GM19238 (cell line): Measurements from ENCODE around the gene SIGLEC11.
A peak's percentile ranks its signal among the peaks of the same experiment; 100 is the strongest.
"Not testable (repeated sequence)": the region's sequence is repeated elsewhere in the genome, so short reads cannot be mapped to it uniquely, and the experiment has no call there.

Experiments
- DNase-seq: peaks from one replicate; pipeline ENCODE4 v3.0.0; 2011; ENCODE audit warnings: low spot score; ENCODE audit not compliant: insufficient read length

Gene SIGLEC11

DNA sequence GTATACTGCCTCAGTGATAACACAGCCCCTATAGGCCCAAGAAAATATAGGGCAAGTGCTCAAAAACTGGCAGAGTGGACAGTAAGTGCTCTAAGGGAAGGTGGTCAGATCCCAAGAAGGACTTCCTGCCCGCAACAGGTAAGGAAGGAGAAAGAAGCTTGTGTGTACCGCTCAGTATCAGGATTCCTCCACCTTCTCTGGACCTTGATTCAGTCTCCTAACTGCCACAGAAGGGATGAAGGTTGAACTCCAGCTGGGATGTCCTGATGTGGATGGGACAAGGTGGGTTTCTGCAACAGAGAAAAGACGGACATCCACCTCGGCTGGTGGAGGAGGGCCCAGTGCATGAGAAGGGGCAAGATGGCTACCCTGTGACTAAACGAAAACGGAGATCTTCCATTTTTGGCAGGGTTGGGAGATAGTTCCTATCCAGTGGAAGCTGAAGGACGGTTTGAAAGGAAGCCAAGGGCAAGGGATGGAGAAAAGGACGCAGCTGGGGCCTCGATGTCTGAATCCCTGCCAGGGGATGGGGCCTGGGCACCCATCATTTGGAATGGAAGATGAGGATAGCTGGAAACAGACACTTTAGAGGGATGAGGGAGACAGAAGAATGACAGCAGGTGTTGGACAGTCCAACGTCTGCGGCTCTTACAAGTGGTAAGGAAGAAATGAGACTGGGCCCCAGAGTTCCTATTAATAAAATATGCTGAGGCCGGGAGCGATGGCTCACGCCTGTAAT lies 33.3 kb downstream of the SIGLEC11 start:
- no peak for DNase-seq

DNA sequence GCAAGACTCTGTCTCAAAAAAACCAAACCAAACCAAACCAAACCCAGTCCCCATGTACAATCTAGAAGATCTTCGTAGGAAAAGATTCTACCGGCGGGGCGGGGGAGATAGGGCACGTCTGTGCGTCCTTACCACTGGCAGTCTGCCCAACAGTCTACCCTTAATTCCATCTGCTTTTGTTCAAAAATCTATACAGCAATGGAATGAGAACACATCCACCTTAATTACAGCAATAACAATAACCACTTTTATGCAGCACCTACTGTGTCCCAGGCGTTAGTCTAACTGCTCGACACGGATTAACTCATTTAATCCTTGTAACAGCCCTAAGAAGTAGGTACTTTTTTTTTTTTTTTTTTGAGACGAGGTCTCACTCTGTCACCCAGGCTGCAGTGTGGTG lies 34.5 kb downstream of the SIGLEC11 start:
- DNase-seq: no peak

GRCh38 chr19:49925486-49925885 lies 35.5 kb downstream of the SIGLEC11 start:
- no peak for DNase-seq

DNA sequence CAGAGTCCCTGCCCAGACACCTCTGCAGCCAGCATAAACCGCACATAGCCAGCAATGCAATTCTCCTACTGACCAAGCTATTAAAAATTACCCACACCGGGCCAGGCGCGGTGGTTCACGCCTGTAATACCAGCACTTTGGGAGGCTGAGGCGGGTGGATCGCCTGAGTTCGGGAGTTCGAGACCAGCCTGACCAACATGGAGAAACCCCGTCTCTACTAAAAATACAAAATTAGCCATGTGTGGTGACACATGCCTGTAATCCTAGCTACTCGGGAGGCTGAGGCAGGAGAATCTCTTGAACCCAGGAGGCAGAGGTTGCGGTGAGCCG lies 36.1 kb downstream of the SIGLEC11 start:
- DNase-seq: not testable (repeated sequence)

GRCh38 chr19:49924004-49924880 lies 36.7 kb downstream of the SIGLEC11 start:
- no peak for DNase-seq

DNA sequence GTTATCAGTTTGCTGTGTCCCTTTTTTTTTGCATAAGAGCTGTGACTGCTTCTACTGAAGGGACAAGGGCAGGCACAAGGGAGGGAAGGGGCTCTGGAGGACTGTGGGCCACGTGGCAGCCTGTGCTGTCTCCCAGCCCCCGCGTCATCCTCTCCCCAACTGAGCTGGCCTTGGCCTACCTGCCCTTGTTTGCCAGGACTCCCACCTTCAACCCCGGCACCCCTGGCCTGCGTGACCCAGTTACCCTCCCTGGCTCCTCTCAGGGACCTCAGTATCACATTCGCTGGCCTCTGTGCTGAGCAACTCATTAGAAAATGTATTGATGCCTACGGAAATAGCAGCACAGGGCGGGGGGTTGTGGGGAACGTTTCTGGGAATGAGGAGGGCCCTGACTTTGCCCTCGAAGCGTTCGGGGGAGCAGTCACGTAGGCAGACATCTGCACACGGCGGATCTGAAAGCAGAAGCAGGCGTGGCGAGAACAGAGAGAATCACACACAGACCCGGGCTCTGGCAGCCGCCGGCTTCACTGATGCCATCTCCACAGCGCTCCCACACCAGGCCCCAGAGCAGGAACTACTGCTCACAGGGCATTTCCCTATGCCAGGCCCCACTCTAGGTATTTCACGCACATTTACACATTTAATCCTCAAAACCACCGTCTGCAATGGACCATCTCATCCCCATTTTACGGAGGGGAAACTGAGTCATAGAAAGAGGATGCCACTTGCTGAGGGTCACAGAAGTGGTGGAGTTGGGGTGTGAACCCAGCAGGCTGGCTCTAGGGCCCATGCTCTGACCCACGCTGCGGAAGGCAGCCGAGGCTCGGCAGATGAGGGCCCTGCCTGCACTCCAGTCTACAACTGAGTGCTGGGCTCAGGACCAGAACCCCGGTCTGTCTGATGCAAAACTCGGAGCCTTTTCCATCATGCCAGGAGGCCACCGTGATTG lies 37.6 kb downstream of the SIGLEC11 start:
- DNase-seq: no peak

GRCh38 chr19:49921871-49922795 lies 38.8 kb downstream of the SIGLEC11 start:
- DNase-seq: no peak

DNA sequence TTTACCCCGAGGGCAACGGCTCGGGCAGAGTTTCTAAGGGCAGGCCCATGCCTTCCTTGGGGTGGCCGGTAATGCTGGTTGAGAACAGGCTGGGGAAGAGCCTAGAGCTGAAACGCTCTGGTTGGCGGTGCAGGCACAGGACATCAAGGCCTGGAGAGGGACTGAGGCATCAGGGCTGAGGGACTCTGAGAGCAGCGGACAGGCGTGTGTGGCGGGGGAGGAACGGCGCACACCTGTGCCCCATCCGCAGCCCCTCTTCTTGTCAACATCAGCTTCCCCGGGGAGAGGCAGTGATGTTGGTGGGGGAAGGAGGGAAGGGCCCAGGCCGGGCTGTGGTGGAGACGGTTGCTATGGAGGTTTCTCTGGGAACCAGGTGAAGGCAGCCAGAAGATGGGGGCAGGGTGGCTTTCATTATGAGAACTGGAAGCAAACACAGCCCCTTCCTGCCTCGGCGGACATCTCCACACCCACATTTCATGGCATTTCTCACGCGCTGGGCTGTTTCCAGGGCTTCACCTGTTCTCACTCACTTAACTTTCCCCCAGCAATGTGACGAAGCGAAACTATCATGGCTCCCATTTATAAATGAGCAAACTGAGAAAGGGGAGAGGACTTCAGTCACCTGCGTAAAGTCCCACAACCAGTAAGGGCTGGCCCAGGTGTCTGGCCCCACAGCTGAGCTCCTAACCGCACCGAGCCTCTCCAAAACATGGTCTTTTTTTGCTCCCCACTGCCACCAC lies 40.2 kb downstream of the SIGLEC11 start:
- DNase-seq: no peak

- DNase-seq: no peak
These were observed 42.9 kb downstream of the SIGLEC11 start for GRCh38 chr19:49918089-49918488.

GRCh38 chr19:49916839-49917733 lies 43.9 kb downstream of the SIGLEC11 start:
- DNase-seq: no peak

GRCh38 chr19:49915271-49915670 lies 45.7 kb downstream of the SIGLEC11 start:
- DNase-seq: no peak

- no peak for DNase-seq
These were observed 47.3 kb downstream of the SIGLEC11 start for GRCh38 chr19:49913720-49914119.

GRCh38 chr19:49912965-49913685 lies 47.8 kb downstream of the SIGLEC11 start:
- no peak for DNase-seq

GRCh38 chr19:49911381-49912145 lies 49.4 kb downstream of the SIGLEC11 start:
- peak; percentile 68 for DNase-seq

DNA sequence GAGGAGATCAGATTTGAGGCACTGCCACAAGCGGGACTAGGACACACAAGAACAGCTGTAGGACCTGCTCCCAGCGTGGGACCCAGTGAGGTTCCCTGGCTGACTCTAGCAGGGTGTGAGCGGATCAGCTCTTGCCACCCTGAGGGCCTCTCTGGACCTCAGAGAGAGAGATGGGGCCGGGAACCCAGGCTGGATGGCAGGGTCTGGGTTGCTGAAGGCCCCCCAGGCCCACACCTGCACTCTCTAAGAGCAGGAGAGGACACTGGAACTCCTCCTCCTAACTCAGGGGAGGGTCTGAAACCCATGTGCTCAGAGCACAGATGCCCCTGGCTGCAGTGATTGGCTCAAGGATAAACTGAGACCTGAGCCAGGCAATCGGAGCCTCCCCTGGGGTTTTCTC lies 50.8 kb downstream of the SIGLEC11 start:
- no peak for DNase-seq

- DNase-seq: no peak
These were observed 52.2 kb downstream of the SIGLEC11 start for GRCh38 chr19:49908480-49909420.
